HG02759 (cell line): ENCODE data around the gene UCHL1.

Experiments used
- ATAC-seq: cut with Tn5 transposase; IDR thresholded peaks from one replicate; pipeline ENCODE4 v1.9.1; 2021; ENCODE audit warnings: mild to moderate bottlenecking, moderate library complexity; ENCODE audit not compliant: unreplicated experiment

Gene UCHL1

DNA sequence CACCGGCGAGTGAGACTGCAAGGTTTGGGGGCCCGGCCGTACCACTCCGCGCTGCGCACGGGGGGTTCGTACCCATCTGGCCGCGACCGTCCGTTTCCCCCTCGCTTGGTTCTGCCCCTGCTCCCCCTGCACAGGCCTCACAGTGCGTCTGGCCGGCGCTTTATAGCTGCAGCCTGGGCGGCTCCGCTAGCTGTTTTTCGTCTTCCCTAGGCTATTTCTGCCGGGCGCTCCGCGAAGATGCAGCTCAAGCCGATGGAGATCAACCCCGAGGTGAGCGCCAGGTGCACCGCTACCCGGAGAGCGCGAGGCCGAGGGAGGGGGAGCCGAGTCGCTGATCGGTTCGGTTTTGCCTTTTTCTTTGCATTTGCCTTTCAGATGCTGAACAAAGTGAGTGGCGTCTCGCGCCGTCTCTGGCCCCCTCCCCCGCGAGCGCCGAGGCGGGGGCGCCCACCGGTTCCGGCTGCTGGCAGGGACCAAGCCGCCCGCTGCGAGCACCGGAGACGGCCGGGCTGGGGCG lies at the start of gene UCHL1:
UCHL1 (plus strand) TSS at position 189 of the 517 bp plus-strand sequence; CDS start at position 238, 49 bp downstream.
- peak; percentile 65 for ATAC-seq

DNA sequence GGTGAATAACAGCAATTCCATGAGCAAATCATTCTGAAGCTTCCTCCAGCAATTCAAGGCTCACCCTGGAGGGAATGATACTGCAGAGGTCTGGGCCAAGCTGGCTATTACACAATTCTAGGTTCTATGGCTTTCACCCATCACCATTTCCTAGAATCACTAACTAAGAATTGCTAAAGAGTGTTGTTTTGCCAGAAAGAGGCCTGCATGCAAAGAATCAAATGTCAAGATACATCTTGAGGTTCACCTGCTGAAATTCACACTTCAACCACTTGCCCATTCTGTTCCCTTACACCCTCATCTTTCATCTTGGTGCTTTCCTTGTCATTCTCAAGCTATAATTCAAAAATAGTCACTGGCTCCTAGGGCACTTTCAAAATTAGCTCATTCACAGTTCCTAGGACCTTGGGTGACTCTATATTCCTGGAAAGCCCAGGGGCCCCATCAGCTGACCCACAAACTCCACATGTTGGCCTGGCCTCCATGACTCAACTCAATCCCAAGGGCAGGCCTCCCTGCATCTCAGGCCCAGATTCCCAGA lies 49.4 kb upstream of the UCHL1 start:
- no peak for ATAC-seq

DNA sequence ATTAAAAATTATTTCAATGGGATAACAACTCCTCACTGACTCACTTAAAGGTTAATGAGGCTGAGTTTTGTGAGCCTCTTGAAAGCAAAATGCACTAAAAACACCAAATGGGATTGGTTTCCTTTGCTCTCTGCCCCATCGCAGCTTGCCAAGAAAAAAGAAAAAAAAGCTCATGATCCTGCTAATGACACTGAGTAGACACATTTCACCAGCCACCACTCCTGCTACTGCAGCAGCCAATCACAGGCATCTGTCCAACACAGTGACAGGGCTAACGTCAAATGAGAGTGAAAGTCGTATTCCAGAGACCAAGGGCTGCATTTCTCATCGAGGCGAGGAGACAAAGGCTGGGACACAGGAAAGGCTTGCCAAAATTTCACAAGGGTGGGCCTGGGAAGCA lies 47.5 kb upstream of the UCHL1 start:
- no peak for ATAC-seq

DNA sequence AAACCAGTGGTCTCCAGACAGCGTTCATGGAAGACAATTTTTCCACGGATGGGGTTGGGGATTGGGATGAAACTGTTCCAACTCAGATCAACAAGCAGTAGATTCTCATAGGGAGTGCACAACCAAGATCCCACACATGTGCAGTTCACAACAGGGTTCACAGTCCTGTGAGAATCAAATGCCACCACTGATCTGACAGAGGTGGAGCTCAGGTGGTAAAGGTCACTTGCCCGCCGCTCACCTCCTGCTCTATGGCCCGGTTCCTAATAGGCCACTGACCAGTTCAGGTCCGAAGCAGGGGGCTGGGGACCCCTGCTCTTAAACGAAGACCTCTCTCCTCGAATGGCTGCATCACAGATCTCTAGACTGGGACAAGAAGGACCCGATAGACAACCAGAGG lies 46.8 kb upstream of the UCHL1 start:
- no peak for ATAC-seq

DNA sequence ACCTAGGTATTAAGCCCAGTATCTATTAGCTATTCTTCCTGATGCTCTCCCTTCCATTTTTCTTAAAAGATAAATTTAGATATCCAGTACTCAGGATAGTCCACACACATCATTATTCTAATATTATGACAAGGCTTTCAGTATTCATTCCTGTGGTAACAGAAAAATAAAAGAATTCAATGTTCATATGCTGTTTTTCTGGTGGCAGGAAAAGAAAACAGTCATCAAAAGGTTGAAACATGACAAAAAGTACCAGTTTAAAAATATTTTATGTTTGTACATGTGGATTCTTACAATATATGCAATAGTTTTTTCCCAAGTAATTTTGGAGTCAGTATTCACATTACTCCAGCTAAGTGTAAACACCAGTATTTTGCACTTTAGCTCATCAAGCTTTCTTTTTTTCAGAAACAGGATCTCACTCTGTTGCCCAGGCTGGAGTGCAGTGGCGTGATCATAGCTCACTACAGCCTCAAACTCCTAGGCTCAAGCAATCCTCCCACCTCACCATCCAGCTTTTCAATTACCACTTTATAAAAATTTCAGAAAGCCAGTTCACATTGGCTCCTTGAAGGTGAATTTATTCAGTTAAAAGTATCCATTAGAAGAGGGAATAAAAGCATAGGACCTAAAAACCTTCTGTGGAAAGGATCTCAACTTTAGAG lies 44.6 kb upstream of the UCHL1 start:
- no peak for ATAC-seq

DNA sequence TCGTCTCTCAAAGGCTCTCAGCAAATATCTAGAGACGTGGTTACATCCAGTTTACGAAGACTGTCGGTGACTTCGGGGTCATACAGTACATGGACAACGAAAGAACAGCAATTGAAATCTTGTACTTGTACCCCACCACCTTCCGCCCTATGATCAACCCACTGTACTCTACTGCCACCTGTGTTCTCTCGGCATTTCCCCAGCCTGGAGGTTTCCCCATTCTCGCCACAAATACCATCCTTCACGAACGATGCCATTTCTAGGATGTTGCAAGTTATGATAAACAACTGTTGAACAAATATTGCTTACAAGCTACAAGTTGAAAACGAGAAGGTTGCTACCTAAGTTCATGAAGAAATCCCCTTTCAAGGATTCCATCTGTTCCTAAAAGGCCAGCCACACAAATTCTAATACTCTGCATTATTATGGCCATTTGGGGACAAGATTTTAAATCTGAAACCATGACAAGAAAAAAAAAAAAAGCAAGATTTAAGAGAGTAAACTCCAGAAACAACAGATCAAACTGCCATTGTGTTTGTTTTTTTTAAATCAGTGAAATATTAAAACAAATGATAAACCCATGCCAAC lies 44.0 kb upstream of the UCHL1 start:
- no peak for ATAC-seq

DNA sequence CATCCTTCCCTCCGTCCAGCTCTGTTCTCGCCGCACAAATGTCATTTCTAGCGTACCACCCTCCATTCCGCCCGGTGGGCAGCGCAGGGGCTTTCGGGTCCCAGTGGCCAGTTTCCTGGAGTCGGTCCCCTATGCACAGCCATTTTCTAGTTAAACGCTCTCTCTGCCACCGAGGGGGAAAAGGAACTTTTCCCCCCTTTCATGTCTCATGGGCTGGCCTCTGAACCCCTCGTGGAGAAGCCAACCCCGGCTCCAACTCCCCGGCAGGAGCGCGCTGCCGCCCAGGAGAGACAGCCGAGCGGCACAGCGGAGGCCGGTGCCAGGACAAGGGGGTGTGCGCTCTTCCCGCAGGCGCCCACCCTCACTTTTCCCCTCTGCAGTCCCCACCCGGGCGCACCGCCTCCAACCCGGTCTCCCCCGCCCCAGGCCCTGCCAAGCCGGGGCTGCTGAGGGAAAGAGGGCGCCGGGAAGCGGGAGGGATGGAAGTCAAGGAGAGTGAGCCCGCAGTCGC lies 43.0 kb upstream of the UCHL1 start:
- ATAC-seq: peak; percentile 14

DNA sequence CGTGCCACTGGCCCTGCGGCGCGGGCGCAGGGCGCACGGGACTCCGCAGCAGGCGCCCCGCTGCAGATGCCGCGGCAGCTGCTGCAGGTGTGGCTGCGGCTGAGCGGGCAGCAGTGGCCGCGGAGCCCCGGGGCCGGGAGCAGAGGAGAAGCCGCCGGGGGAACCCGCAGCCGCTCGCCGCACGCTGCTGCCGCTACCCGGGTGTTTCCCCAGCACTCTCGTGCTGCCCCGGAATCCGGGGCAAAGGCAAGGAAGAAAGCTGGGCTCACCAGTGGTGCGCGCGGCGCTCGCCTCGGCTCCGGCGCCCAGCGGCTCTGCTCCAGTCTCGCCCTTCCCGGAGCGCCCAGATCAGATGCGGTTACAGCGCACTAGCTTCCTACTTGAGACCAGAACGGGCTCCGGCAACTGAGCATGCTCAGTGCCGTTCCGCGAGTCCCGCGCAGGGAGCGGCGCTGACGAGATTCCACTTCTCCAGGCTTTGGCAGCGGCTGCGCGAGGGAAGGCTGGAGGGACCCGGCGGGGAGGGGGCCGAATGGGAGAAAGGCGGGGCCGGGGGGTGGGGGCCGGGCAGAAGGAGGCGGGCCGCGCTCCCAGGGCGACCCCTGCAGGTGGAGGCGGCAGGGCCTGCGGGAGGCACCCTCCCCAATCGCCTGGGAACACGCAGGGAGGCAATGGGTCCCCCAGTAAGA lies 42.4 kb upstream of the UCHL1 start, which contains the start of gene APBB2:
APBB2 (minus strand) TSS at position 407 of the 689 bp plus-strand sequence. CDS start 181,288 bp downstream, outside the sequence.
- ATAC-seq: peak; percentile 59

DNA sequence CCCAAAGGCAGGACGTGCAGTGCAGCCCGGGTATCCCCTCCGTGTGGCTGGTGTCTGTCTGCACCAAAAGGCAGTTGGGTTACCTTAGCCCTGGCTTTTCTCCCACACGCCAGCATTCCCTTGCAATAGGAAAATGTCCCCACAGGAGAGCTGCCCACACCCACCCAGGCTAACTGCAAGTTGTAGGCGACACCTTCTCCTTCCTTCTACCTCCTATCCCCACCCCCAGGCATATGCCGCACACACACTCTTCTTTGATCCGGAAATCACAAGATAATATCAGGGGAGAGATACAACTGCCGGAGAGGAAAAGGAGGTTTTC lies 41.9 kb upstream of the UCHL1 start:
- peak; percentile 2 for ATAC-seq

DNA sequence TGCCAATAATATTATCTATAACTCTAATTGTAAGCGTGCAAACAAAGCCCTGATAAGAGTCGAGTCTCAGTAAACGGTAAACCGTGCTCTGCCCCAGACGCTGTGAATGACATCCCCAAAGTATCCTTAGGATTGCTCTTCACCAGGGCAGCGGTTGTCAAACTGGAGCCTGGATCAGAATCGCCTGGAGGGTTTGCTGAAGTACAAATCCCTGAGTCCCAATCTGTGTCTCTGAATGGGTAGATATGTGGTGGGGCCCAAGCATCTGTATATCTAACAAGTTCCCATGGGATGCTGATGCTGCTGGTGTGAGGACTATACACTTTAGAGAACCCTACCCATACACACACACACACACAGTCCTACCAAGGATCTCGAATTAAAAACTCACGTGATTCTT lies 41.6 kb upstream of the UCHL1 start:
- no peak for ATAC-seq

DNA sequence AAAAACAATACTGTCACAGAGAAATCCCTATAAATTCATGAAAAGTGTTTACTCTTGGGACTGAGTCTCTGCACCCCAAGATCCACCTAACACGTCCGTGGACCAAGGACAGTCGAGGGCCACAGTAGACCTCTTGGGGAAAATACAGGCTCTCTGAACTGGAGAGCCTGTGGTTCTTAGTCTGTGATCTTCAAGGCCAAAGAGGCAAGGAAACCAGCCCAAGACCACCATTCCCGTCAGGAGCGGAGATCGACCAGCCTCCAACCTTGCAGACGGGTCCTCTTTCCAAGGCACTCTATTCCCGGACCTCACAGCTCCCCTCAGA lies 40.8 kb upstream of the UCHL1 start:
- no peak for ATAC-seq

DNA sequence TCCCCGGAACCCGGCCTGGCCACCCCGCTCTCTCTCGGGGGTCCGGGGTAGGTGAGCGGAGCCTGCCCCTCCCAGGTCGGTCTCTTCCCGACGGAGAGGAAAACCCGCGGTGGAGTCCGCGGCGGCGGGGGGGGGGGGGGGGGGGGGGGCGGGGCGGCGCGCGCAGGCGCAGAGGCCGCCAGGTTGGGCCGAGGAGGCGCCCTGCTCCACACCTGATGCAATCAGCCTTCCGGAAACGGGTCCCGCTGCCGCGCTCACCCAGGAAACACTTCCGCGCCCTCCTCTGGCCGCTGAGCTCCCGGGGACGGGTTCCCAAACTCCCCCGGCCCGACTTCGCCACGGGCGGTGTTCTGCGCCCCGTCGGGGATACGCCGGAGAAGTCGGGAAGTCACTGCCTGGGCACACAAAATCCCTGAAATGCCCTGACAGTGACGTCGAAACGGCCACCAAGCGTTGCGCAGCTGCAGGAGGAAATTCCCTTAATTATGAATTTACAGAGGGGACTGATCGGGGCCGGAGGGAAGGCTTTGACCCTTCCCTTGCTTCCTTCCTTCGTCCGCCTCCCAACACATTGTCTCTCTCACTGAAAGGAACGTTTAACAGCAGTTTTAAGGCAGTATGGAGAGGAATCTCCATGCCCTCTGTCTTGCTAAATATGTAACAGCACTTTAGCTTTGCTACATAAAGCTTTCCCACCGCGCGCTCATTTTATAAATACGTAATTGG lies 40.3 kb upstream of the UCHL1 start:
- peak; percentile 48 for ATAC-seq

DNA sequence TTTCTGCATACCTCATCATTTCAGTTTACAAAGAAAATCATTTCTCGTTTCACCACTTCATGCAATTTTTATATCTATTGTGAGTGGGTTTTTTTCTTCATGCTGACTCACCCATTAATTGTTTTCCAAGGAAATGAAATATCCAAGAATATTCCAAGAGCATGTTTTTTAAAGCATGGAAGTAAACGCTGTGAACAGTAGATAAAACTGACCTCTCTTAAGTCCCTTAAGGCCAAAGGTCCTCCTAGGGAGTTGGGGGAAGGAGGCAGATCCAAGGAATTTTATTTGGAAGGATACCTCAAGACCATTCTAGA lies 39.8 kb upstream of the UCHL1 start:
- no peak for ATAC-seq

DNA sequence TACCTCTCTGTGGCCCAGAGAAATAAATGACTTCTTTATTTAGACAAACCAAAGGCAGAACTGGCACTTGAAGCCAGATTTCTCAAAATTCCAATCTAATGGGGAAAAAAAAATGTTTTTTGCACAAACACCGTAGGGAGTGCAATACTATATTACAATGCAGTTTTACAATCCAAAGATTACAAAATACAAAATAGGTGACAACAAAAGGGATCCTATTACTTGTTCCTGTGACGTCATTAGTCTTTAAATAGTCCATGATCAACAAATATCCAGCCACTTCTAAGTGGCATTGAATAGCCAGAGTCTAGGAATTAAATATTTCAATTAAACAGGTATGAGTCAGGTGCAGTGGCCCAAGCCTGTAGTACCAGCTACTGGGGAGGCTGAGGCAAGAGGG lies 39.4 kb upstream of the UCHL1 start:
- ATAC-seq: no peak

DNA sequence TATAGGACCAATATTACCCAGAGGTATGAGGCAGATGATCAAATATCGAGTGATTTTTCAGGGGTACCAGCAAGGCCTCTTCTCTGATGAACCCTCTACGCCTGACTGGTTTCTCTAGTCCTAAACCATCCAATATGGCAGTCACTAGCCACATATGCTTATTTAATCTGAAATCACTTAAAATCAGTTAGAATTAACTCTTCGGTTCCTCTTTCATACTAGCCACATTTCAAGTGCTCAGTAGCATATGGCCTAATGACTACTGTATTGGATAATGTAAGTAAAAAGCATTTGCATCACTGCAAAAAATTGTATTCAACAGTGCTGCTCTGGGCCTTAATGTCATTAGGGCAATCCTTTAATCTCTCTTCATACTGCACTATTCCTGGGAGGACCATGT lies 38.0 kb upstream of the UCHL1 start:
- ATAC-seq: no peak

DNA sequence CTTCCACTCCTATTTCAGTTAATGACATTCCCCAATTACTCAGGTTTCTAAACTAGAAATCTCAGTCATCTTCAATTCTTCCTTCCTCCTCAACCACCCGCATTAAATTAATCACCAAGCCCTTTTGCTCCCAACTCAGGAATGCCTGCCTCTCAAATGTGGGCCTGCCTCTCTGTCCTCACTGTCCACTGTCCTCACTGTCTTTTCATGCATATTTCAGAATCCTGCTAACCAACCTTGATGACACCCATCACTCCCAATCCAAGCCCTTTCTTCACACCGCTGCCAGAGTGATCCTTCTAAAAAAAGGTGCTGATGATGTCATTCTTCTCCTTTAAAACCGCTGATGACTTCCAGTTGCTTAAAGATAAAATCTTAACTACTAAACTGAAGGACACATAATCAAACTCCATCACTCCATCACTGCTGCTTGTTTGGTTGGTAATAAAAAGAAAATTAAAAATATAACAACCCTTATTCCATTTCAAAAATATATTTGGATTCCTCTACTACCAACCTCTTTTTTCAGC lies 37.2 kb upstream of the UCHL1 start:
- no peak for ATAC-seq

DNA sequence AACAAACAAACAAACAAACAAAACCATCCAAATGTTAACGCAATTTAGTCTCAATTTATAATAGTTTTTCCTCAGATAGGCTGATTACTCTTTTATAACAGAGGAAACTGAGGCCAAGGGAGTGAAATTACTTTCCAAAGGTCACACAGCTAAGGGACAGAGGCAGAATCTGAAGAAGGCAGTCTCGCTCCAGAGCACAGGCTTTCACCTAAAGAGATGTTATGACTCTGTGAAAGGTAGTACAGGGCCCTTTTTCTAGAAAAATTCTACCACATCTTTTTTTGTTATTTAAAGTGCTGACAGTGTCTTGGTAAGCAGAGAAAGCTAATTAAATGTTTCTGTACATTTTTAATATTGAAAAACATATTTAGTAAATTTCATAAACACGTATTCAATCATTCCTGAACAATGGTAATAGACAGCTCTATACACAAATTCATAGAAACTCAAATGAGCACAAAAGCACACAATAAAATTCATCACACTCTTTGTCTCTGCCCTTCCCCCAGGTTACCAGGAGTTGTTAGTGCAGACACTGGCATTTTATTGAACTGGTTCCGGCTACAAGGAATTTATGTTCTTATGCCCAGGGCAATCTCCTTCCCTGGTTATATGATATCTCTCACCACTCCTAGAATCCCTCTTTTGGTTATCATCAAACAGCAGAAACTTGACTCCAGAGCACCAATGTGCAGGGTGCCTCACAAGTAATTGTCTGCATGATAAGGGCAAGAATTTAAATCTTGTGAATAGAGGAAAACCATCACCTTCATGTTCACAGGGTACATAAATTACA lies 34.7 kb upstream of the UCHL1 start:
- ATAC-seq: no peak

DNA sequence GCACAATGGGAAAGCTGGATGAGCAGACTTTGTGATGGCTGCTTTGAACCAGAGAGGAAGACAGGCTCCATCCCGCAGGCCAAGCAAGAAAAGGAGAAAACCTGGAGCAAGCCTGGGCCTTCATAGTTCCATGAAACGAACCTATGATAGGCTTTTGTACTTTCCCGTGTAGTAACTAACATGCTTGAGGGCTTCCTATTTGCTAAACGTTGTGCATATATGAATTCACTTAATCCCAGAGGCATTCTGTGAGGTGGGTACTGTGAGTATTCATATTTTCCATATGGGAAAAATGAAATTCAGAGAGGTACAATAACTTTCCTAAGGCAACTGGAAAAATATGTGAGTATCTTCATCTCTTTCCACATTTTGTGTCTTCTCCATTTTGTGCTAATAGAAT lies 28.8 kb upstream of the UCHL1 start:
- no peak for ATAC-seq

DNA sequence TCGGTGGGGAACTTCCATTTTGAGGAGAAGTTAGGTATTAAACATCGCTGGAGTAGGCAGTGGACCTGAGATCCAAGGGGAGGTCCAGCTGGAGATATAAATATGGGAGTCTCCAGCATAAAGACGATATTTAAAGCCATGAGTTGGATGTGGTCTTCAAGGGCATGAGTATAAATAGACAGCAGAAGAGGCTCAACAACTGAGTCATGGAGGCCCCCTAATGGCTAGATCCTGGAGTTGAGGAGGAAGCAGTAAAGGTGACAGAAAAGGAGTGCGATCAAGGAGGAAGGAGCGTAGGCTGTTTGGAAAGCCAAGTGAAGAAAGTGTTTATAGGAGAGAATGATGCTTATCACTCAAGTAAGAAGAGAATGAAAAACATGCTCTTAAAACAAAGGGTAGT lies 24.3 kb upstream of the UCHL1 start:
- no peak for ATAC-seq

DNA sequence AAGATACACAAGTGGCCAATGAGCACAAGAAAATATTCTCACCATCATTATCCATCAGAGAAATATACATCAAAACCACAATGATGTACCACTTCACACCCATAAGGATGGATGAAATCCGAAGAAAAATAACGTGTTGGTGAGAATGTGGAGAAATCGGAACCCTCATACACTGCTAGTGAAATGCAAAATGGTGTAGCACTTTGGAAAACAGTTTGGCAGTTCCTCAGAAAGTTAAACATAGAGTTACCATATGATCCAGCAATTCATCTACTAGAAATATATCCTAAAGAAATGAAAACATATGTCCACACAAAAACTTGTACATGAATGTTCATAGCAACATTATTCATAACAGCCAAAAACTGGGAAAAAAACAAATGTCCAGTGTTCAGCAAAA lies 23.9 kb upstream of the UCHL1 start:
- ATAC-seq: no peak
